ENCODE results near the gene LILRA6.

GRCh38 chr19:54193011-54193410 lies 49.6 kb downstream of the LILRA6 start:
- TF ChIP-seq CTCF (conservative IDR thresholded peaks at IDR 0.05) = no peak
- TF ChIP-seq EZH2 (IDR thresholded peaks at IDR 0.05; ENCODE audit: low read depth) = no peak
